Activated CD4-positive, alpha-beta T cell treated with anti-CD3 and anti-CD28 coated beads, Interleukin-2, Interleukin-4, amounts not matched to agents 100 ng/mL and 50 ng/mL, durations not matched to agents 16 hours and 8 hours (primary cell): ENCODE data around the gene TBXA2R.
"Not testable (repeated sequence)": the region's sequence is repeated elsewhere in the genome, so short reads cannot be mapped to it uniquely, and the experiment has no call there.

Experiments used
- DNase-seq: peaks from one replicate; pipeline ENCODE4 v3.0.0-alpha.2; 2020; ENCODE audit warnings: low spot score

Gene TBXA2R

GRCh38 chr19:3577723-3578344 lies 28.8 kb downstream of the TBXA2R start:
- DNase-seq = no peak

GRCh38 chr19:3576696-3577443 lies 29.8 kb downstream of the TBXA2R start:
- DNase-seq = no peak

- DNase-seq = no peak
These were observed 30.6 kb downstream of the TBXA2R start for GRCh38 chr19:3575949-3576673.

GRCh38 chr19:3575260-3575741 lies 31.4 kb downstream of the TBXA2R start:
- no peak for DNase-seq

GRCh38 chr19:3573858-3574637 lies 32.6 kb downstream of the TBXA2R start:
- peak; percentile 96 for DNase-seq

GRCh38 chr19:3573162-3573857 lies 33.4 kb downstream of the TBXA2R start:
- DNase-seq = no peak

- DNase-seq = no peak
These were observed 33.9 kb downstream of the TBXA2R start, which contains the start of gene HMG20B for GRCh38 chr19:3572855-3573161. HMG20B (plus strand) TSS chr19:3572944; CDS start chr19:3573310, 366 bp downstream.

GRCh38 chr19:3572132-3572854 lies 34.4 kb downstream of the TBXA2R start:
- DNase-seq = peak; percentile 100

- no peak for DNase-seq
These were observed 36.1 kb downstream of the TBXA2R start for GRCh38 chr19:3570606-3571011.

GRCh38 chr19:3570042-3570441 lies 36.6 kb downstream of the TBXA2R start:
- DNase-seq = not testable (repeated sequence)

- no peak for DNase-seq
These were observed 41.5 kb downstream of the TBXA2R start for GRCh38 chr19:3565139-3565538.

- no peak for DNase-seq
These were observed 42.8 kb downstream of the TBXA2R start for GRCh38 chr19:3563709-3564524.

GRCh38 chr19:3557461-3558248 lies 49.0 kb downstream of the TBXA2R start, which contains the start of gene MFSD12:
MFSD12 (minus strand) TSS chr19:3557586; CDS start chr19:3557403, 183 bp downstream.
- peak; percentile 95 for DNase-seq

GRCh38 chr19:3556978-3557460 lies 49.7 kb downstream of the TBXA2R start:
- peak; percentile 36 for DNase-seq

GRCh38 chr19:3556423-3556977 lies 50.2 kb downstream of the TBXA2R start:
- DNase-seq = no peak

GRCh38 chr19:3555653-3556422 lies 50.8 kb downstream of the TBXA2R start:
- DNase-seq = no peak

GRCh38 chr19:3554254-3555083 lies 52.2 kb downstream of the TBXA2R start:
- peak; percentile 41 for DNase-seq
